ENCODE measurements around the gene FSCB. TPM values are rescaled to one million over a fixed set of nuclear protein-coding genes. Genes with fewer than 3 reads are reported as not detected.

Gene FSCB, protein sequence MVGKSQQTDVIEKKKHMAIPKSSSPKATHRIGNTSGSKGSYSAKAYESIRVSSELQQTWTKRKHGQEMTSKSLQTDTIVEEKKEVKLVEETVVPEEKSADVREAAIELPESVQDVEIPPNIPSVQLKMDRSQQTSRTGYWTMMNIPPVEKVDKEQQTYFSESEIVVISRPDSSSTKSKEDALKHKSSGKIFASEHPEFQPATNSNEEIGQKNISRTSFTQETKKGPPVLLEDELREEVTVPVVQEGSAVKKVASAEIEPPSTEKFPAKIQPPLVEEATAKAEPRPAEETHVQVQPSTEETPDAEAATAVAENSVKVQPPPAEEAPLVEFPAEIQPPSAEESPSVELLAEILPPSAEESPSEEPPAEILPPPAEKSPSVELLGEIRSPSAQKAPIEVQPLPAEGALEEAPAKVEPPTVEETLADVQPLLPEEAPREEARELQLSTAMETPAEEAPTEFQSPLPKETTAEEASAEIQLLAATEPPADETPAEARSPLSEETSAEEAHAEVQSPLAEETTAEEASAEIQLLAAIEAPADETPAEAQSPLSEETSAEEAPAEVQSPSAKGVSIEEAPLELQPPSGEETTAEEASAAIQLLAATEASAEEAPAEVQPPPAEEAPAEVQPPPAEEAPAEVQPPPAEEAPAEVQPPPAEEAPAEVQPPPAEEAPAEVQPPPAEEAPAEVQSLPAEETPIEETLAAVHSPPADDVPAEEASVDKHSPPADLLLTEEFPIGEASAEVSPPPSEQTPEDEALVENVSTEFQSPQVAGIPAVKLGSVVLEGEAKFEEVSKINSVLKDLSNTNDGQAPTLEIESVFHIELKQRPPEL
- total RNA-seq (2021; ENCODE audit: unreplicated experiment) (not detected), Bru-seq, nascent RNA (not detected), BruChase-seq, experiment 1, labeled RNA remaining after a 2-hour chase (not detected), BruChase-seq, experiment 2, labeled RNA remaining after a 6-hour chase (not detected)
- polyA plus RNA-seq (2012; ENCODE audit: insufficient read length): not detected
- long read RNA-seq: 0 reads

DNA sequence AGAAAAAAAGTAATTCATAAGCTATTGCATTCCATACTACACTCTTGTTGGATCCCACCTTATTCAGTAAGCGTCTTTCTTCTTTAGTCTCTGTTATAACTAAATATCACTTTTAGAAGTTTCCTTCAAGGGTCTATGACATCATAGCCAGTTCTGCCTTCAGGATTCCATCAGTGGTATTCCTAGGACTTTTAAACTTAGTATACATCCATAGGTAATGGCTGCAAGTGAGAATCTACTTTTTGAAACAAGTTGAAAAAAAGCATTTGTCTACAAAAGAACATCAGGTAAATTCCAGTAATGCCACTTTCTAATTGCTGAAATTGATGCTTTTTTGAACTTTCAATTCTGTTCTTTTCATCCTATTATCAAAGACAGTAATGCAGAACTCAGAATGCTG is at the start of gene FSCB:
Gene FSCB, minus strand, starts transcription at position 101 of the 400 bp plus-strand sequence. CDS start 296 bp downstream, outside the sequence.
- Histone ChIP-seq H3K27ac (ENCODE audit: low read length) (no peak within 1 kb of the TSS), H3K9me3 (ENCODE audit: control insufficient read depth, insufficient read depth, low read depth, low read length) (no peaks in the 10 kb centered on the region), H3K4me1 (ENCODE audit: control insufficient read depth, insufficient read depth, low read length) (no peaks in the 10 kb centered on the region), H3K27me3 (ENCODE audit: control insufficient read depth, insufficient read depth, low read length) (no peaks in the 10 kb centered on the region), H3K4me3 (ENCODE audit: low read depth in 2 of 2, low read length in 2 of 2) (no peak within 1 kb of the TSS), H3K36me3 (ENCODE audit: control insufficient read depth, insufficient read depth, low read length) (no peaks in the 10 kb centered on the region)
- ChIA-PET POLR2A (no interaction called here), CTCF (no interaction called here)
- no peak for TF ChIP-seq SIN3A (IDR thresholded peaks at IDR 0.05; ENCODE audit: borderline replicate concordance, insufficient read depth, low read depth, low read length)
- TF ChIP-seq, protein P1, sequence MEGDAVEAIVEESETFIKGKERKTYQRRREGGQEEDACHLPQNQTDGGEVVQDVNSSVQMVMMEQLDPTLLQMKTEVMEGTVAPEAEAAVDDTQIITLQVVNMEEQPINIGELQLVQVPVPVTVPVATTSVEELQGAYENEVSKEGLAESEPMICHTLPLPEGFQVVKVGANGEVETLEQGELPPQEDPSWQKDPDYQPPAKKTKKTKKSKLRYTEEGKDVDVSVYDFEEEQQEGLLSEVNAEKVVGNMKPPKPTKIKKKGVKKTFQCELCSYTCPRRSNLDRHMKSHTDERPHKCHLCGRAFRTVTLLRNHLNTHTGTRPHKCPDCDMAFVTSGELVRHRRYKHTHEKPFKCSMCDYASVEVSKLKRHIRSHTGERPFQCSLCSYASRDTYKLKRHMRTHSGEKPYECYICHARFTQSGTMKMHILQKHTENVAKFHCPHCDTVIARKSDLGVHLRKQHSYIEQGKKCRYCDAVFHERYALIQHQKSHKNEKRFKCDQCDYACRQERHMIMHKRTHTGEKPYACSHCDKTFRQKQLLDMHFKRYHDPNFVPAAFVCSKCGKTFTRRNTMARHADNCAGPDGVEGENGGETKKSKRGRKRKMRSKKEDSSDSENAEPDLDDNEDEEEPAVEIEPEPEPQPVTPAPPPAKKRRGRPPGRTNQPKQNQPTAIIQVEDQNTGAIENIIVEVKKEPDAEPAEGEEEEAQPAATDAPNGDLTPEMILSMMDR (IDR thresholded peaks at IDR 0.05): no peak
- TF ChIP-seq TCF7L2 (IDR thresholded peaks at IDR 0.05; ENCODE audit: low read depth, low read length): no peak
- no peak for TF ChIP-seq POLR2AphosphoS5 (IDR thresholded peaks at IDR 0.05; ENCODE audit: low read depth, low read length)
- TF ChIP-seq, protein P2, sequence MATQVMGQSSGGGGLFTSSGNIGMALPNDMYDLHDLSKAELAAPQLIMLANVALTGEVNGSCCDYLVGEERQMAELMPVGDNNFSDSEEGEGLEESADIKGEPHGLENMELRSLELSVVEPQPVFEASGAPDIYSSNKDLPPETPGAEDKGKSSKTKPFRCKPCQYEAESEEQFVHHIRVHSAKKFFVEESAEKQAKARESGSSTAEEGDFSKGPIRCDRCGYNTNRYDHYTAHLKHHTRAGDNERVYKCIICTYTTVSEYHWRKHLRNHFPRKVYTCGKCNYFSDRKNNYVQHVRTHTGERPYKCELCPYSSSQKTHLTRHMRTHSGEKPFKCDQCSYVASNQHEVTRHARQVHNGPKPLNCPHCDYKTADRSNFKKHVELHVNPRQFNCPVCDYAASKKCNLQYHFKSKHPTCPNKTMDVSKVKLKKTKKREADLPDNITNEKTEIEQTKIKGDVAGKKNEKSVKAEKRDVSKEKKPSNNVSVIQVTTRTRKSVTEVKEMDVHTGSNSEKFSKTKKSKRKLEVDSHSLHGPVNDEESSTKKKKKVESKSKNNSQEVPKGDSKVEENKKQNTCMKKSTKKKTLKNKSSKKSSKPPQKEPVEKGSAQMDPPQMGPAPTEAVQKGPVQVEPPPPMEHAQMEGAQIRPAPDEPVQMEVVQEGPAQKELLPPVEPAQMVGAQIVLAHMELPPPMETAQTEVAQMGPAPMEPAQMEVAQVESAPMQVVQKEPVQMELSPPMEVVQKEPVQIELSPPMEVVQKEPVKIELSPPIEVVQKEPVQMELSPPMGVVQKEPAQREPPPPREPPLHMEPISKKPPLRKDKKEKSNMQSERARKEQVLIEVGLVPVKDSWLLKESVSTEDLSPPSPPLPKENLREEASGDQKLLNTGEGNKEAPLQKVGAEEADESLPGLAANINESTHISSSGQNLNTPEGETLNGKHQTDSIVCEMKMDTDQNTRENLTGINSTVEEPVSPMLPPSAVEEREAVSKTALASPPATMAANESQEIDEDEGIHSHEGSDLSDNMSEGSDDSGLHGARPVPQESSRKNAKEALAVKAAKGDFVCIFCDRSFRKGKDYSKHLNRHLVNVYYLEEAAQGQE (IDR thresholded peaks at IDR 0.05; ENCODE audit: insufficient read depth in 1 of 2, low read depth in 2 of 2, low read length in 1 of 2): no peak
- intact Hi-C loops (cut with micrococcal nuclease; ENCODE audit: unreplicated experiment) (no loop called here), in situ Hi-C loops (cut with HindIII; ENCODE audit: low pct_unique_long_range_greater_than_20kb, low sequenced_read_pairs) (no loop called here)
- no TSS peak for BruUV-seq (replicated peaks)
- DNase-seq (ENCODE audit: low read depth, low spot score): no peak
- ATAC-seq: no peak

DNA sequence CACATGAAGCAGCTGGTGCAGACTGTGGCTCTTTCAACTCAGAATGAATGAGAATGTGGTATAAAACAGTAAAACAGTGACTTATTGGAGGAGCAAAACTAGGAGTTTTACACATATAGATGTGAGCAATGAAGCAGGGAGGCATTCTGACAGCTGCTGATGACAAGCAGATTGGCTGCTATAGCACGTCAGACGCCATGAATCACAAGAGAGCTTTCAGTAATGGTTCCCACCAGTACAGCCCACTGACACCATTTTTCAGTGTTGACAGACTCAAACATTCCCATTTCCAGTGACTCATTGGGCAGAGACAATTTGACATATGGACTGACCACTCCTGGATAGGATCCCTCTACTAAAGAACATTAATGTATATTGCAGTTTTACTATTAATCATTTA is 24.6 kb upstream of the FSCB start:
- Histone ChIP-seq H3K4me1 (ENCODE audit: control insufficient read depth, insufficient read depth, low read length) (no peaks in the 10 kb centered on the region), H3K9me3 (ENCODE audit: control insufficient read depth, insufficient read depth, low read depth, low read length) (no peaks in the 10 kb centered on the region), H3K27me3 (ENCODE audit: control insufficient read depth, insufficient read depth, low read length) (no peaks in the 10 kb centered on the region), H3K4me3 (ENCODE audit: low read depth in 2 of 2, low read length in 2 of 2) (no peak overlapping the region), H3K36me3 (ENCODE audit: control insufficient read depth, insufficient read depth, low read length) (no peaks in the 10 kb centered on the region), H3K27ac (ENCODE audit: low read length) (no peak overlapping the region)
- CTCF ChIA-PET: no interaction called here
- ATAC-seq (no peak), DNase-seq (ENCODE audit: low read depth, low spot score) (no peak)
- no peak for TF ChIP-seq TCF7L2 (IDR thresholded peaks at IDR 0.05; ENCODE audit: low read depth, low read length)
- in situ Hi-C loops (cut with HindIII; ENCODE audit: low pct_unique_long_range_greater_than_20kb, low sequenced_read_pairs) (no loop called here), intact Hi-C loops (cut with micrococcal nuclease; ENCODE audit: unreplicated experiment) (no loop called here)
- BruUV-seq (replicated peaks): no TSS peak
- POLR2A ChIA-PET: no interaction called here

Data from Panc1 (cell line).